K562 (cell line): Measurements from ENCODE around the gene WNT7A. TPM values are rescaled to one million over a fixed set of nuclear protein-coding genes. Genes with fewer than 3 reads are reported as not detected.

ENCODE experiments used
- ATAC-seq: fragments of 200-7000 bp; cut with Tn5 transposase; 3 replicates; pipeline ENCODE4 v1.9.1; 2020; ENCODE audit warnings: moderate library complexity
- BruUV-seq: library from RNA; stranded (reverse); fragments of 400-500 nt; replicated peaks from 2 replicates; lab custom pipeline; 2021; lab: Mats Ljungman, UMichigan
- CTCF ChIA-PET: fragments of 300-600 bp; formaldehyde crosslinking; extraction: SDS; loops from one replicate; lab custom pipeline; 2021; ENCODE audit warnings: low intra/inter-chr PET ratio; lab: Yijun Ruan, JAX
- POLR2A ChIA-PET: fragments of 300-600, 350-650 bp; sonication (Branson Sonifier 250); formaldehyde crosslinking; extraction: SDS; loops from one replicate; lab custom pipeline; 2021; ENCODE audit warnings: antibody characterized with exemption, inconsistent platforms; lab: Yijun Ruan, JAX
- DNase-seq, 4 experiments: peaks; one replicate each; pipeline versions ENCODE4 v3.0.0 to v3.0.0-alpha.2; 2011 to 2018; ENCODE audit warnings: low spot score in 3 of 4, mixed read lengths in 3 of 4; ENCODE audit errors: extremely low read depth in 1 of 4
- FAIRE-seq: peaks from 2 replicates; lab custom pipeline; 2011; peaks lifted over from hg19 to GRCh38; lab: Jason Lieb, UNC
- H2AFZ ChIP-seq: 2 replicates; pipeline ENCODE4 v1.6.0; 2011; ENCODE audit warnings: low read depth, low read length, control low read depth, inconsistent platforms
- H3K27ac ChIP-seq: fragments of 200-600 bp; 3 replicates; pipeline ENCODE4 v1.8.0; 2011; ENCODE audit warnings: low read depth, mild to moderate bottlenecking, control low read depth, inconsistent platforms, low read length, moderate library complexity, mixed read lengths; ENCODE audit errors: extremely low read depth
- H3K27me3 ChIP-seq, 2 experiments: fragments of 300-600 bp in 1 of 2; 2 replicates in 1 of 2; 3 replicates in 1 of 2; pipeline versions ENCODE4 v1.6.0 to v1.8.0; 2011; ENCODE audit warnings: inconsistent platforms in 2 of 2, low read length in 2 of 2, mild to moderate bottlenecking in 1 of 2, mixed read lengths in 1 of 2, moderate library complexity in 1 of 2; ENCODE audit not compliant: control insufficient read depth in 2 of 2, insufficient read depth in 2 of 2
- H3K36me3 ChIP-seq: fragments of 300-600 bp; 3 replicates; pipeline ENCODE4 v1.8.0; 2011; ENCODE audit warnings: mild to moderate bottlenecking, low read length, inconsistent platforms; ENCODE audit not compliant: control insufficient read depth, insufficient read depth
- H3K4me1 ChIP-seq, 2 experiments: fragments of 200-600 bp in 1 of 2; replicated peaks in 1 of 2; 2 replicates in 1 of 2; 3 replicates in 1 of 2; pipeline versions ENCODE4 v1.5.1 to v1.8.0; 2011; ENCODE audit warnings: inconsistent platforms in 2 of 2, low read length in 2 of 2, mild to moderate bottlenecking in 1 of 2, mixed read lengths in 1 of 2, moderate library complexity in 1 of 2; ENCODE audit not compliant: control insufficient read depth in 2 of 2, insufficient read depth in 2 of 2
- H3K4me2 ChIP-seq: 2 replicates; pipeline ENCODE4 v1.6.1; 2011; ENCODE audit warnings: low read length, control low read depth, inconsistent platforms, mixed read lengths; ENCODE audit not compliant: insufficient read depth
- H3K4me3 ChIP-seq: fragments of 200-600 bp; sonication (generic), shearing (Covaris generic); 2 replicates; pipeline ENCODE4 v1.5.1; 2016; ENCODE audit warnings: control low read depth, inconsistent platforms
- H3K79me2 ChIP-seq: fragments of 200-600 bp; 3 replicates; pipeline ENCODE4 v1.8.0; 2011; ENCODE audit warnings: low read length, inconsistent platforms; ENCODE audit not compliant: control insufficient read depth, insufficient read depth
- H3K9ac ChIP-seq, 2 experiments: 2 replicates each; pipeline versions ENCODE4 v1.6.0 to v1.6.1; 2011; ENCODE audit warnings: low read depth in 2 of 2, low read length in 2 of 2, control low read depth in 1 of 2, inconsistent platforms in 1 of 2, mild to moderate bottlenecking in 1 of 2, mixed read lengths in 1 of 2; ENCODE audit not compliant: insufficient read depth in 1 of 2
- H3K9me1 ChIP-seq: one replicate; pipeline ENCODE4 v1.6.0; 2011; ENCODE audit warnings: inconsistent platforms, mild to moderate bottlenecking, low read length, moderate library complexity; ENCODE audit not compliant: control insufficient read depth, insufficient read depth
- H3K9me3 ChIP-seq: replicated peaks from 2 replicates; pipeline ENCODE4 v1.5.1; 2011; ENCODE audit warnings: low read depth, low read length, inconsistent platforms; ENCODE audit not compliant: control insufficient read depth, insufficient read depth
- H4K20me1 ChIP-seq: replicated peaks from 2 replicates; pipeline ENCODE4 v1.6.1; 2011; ENCODE audit warnings: low read length, inconsistent platforms, mixed read lengths; ENCODE audit not compliant: control insufficient read depth, insufficient read depth
- CC2D1A ChIP-seq: fragments of 450-650 bp; IDR thresholded peaks from 2 replicates; pipeline ENCODE4 v1.6.1; 2017; ENCODE audit warnings: mild to moderate bottlenecking
- EGR1 ChIP-seq: fragments of 450-650 bp; conservative IDR thresholded peaks from 2 replicates; pipeline ENCODE4 v1.6.1; 2017; ENCODE audit warnings: mild to moderate bottlenecking
- NFE2 ChIP-seq: IDR thresholded peaks from 2 replicates; pipeline ENCODE4 v1.6.1; 2014; ENCODE audit warnings: antibody characterized with exemption, low read depth
- PCBP2 ChIP-seq: fragments of 200-400 bp; formaldehyde crosslinking; IDR thresholded peaks from 2 replicates; pipeline ENCODE4 v1.6.1; 2018; ENCODE audit warnings: low read length, low read depth, mild to moderate bottlenecking, moderate library complexity; ENCODE audit not compliant: poor library complexity, severe bottlenecking
- PHB2 ChIP-seq: fragments of 450-650 bp; IDR thresholded peaks from 2 replicates; pipeline ENCODE4 v1.6.1; 2017; ENCODE audit warnings: low read depth
- RBM22 ChIP-seq: fragments of 200-400 bp; formaldehyde crosslinking; IDR thresholded peaks from 2 replicates; pipeline ENCODE4 v1.6.1; 2018; ENCODE audit warnings: low read length, low read depth; ENCODE audit not compliant: poor library complexity, severe bottlenecking
- WGBS: fragments of 100-300 bp; shearing (Covaris generic); methylation state at CpG from one replicate; pipeline ENCODE4 v1.1.6; 2016; ENCODE audit warnings: low coverage, mixed read lengths; ENCODE audit not compliant: insufficient coverage; ENCODE audit errors: missing lambda C conversion rate; 5-methylcytosine and 5-hydroxymethylcytosine counted together
- in situ Hi-C: fragments of 300-500 bp; cut with MboI; formaldehyde crosslinking; loops from 4 replicates; pipeline ENCODE4 v1.15.0; 2018; ENCODE audit warnings: inconsistent platforms, mixed read lengths
- intact Hi-C: fragments of 100-400 bp; cut with micrococcal nuclease; formaldehyde crosslinking; loops from 2 replicates; pipeline ENCODE4 v1.14.2; 2022
- polyA plus RNA-seq, 8 experiments: library from polyadenylated mRNA; depleted of rRNA in 4 of 8; stranded (reverse) in 5 of 8; unstranded in 3 of 8; fragments of >200 nt; fragmentation: Nextera tagmentation in 2 of 8; fragmentation: Illumina TruSeq in 1 of 8; extraction: Ambion mirVana in 2 of 8; extraction: Trizol in 1 of 8; gene quantifications; 2 replicates each; pipeline versions ENCODE4 v1.2.1 to v1.2.3, GENCODE V29; 2011 to 2014; ENCODE audit warnings: inconsistent platforms in 1 of 8, missing spikeins in 1 of 8
- total RNA-seq, 7 experiments: library from RNA; depleted of rRNA in 6 of 7; stranded (reverse); fragments of >200 nt in 6 of 7; fragmentation: Illumina TruSeq in 2 of 7; extraction: Trizol in 2 of 7; gene quantifications; 2 replicates each; pipeline versions ENCODE4 v1.2.1 to v1.2.3, GENCODE V29; 2011 to 2021; ENCODE audit warnings: low replicate concordance in 1 of 7

WNT7A gene
- total and polyA plus RNA-seq, 9 of the 15 experiments (the other 6 are each of a cell fraction or from before 2014, with no cell fraction given) = 0.03 TPM; not detected in 8

DNA sequence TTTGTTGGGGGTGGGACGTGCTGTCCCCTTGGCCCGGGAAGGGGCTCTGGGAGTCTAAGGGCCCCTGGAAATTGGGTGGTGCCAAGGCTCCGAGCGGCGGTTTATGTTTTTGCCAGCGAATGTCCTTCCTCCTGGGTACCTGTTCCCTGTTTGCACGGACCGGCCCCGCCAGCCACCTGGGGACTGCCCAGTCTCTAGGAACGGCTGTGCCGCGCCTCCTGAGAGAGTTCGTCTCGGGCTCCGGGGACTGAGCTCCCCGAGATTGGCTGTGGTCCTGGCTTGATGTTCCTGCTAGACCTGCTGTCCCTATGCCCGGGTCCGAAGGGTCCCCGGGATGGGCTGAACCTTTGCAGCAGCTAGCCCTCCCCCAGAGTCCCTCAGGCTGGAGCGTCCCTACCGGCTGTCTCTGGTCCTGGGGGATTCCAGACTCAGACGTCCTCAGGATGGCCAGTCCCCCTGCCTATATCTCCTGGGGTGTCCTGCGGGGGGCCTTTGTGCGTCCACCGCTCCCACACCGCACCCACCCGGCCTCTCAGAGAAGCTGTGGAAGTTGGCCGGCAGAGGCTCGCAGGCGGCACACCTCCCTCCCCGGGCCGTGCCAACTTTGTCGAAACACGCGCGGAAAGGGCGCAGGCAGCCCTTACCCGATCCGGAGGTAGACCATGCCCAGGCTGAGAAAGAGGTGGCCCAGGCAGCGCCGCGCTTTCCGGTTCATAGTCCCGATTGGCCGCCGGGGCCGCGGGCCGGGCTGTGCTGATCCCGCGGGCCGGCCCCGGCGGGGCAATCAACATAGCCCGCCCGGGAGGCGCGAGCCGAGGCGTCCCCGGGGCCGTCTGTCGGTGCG, 547 bp downstream of the WNT7A start:
- H3K9me3 ChIP-seq = no peaks in the 10 kb centered on the region
- ATAC-seq (no peak), DNase-seq (peak in 1 of 4 experiments; percentile 18), FAIRE-seq (no peak)
- intact Hi-C loops (loop anchor here (10.0 kb wide), 1 partner anchor 105 kb away; no protein-coding TSS in a partner anchor), in situ Hi-C loops (no loop called here)
- ChIA-PET CTCF (no interaction called here), POLR2A (no interaction called here)
- H3K4me3 ChIP-seq = no peak overlapping the region
- no peaks in the 10 kb centered on the region for H3K36me3 ChIP-seq
- 17% methylated on average over 57 of the region's 64 CpGs for WGBS
- H2AFZ ChIP-seq = no peak overlapping the region
- H4K20me1 ChIP-seq = peaks cover 10% of the 10 kb centered on the region; the same call in 1 of the 2 replicates
- no peak overlapping the region for H3K9ac ChIP-seq
- TF ChIP-seq PHB2 = no peak
- no peak for TF ChIP-seq NFE2
- TF ChIP-seq CC2D1A = no peak
- TF ChIP-seq RBM22 = no peak
- no peak for TF ChIP-seq PCBP2
- TF ChIP-seq EGR1 = no peak
- H3K27ac ChIP-seq = no peak overlapping the region
- H3K9me1 ChIP-seq = peaks cover 4% of the 10 kb centered on the region
- no TSS peak for BruUV-seq
- H3K4me1 ChIP-seq = peaks cover 0 to 32% of the 10 kb centered on the region in 2 experiments; a peak in 2 of 5 replicates
- no peaks in the 10 kb centered on the region for H3K79me2 ChIP-seq
- peaks cover 39 to 74% of the 10 kb centered on the region in 2 experiments; a peak in 4 of 5 replicates for H3K27me3 ChIP-seq
- no peak overlapping the region for H3K4me2 ChIP-seq
